ENCODE data around the gene ISY1. TPM values are rescaled to one million over a fixed set of nuclear protein-coding genes. Genes with fewer than 3 reads are reported as not detected.

ISY1 gene
- total and polyA plus RNA-seq, 2 of the 4 experiments (the other 2 are of a cell fraction): 28.5 to 31.5 TPM

DNA sequence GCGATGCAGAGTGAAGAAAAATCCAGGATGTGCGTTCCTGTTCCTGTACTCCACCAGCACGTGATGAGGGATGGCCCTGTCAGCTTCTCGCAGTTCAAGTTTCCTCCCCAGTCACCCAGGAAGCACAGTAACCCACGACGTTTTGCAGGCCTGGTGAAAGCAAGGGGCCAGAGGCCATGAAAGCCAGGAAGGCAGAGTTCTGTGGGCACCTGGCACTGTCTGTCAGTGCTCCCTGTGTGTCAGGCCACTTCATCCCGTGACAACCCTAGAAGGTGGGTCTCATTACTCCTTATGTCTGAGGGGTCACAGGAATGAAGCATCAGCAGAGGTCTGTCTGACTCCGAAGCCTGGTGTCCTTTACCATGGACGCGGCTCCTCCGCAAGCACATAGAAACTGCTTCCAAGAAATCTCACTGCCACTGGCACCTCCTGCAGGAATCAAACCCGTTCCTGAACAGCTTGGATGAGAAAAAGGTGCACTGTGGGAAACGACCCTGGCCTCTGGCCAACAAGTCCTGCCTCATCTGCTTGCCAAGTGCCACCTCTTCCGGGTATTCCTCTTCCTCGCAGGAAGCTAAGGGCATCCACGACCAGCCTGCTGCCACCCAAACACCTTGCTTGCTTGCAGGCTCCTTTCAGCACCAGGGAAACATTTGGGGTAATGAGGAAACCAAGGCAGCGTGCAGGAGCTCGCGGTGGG is 53.8 kb downstream of the ISY1 start:
- Histone ChIP-seq H2AK9ac (replicated peaks; ENCODE audit: low read depth, low read length, poor library complexity) (peak overlapping the region; percentile 39), H4K5ac (ENCODE audit: low read depth, low read length) (no peak overlapping the region), H2BK5ac (ENCODE audit: low read depth, low read length, poor library complexity, severe bottlenecking) (no peak overlapping the region), H3K23ac (ENCODE audit: low read depth, low read length) (no peak overlapping the region), H3K18ac (ENCODE audit: low read depth, low read length) (no peak overlapping the region), H3K56ac (ENCODE audit: extremely low read depth, insufficient read depth, low read length) (no peak overlapping the region), H2AK5ac (ENCODE audit: low read depth, low read length) (no peak overlapping the region), H3K4me1 (ENCODE audit: control insufficient read depth, insufficient read depth, low read length) (no peaks in the 10 kb centered on the region), H3K9me3 (ENCODE audit: control insufficient read depth, insufficient read depth, low read length) (no peaks in the 10 kb centered on the region), H3K4me2 (ENCODE audit: low read depth, low read length) (no peak overlapping the region), H3K9ac (ENCODE audit: low read depth, low read length) (no peak overlapping the region), H2BK120ac (ENCODE audit: low read depth, low read length) (no peak overlapping the region), H3K36me3 (ENCODE audit: control insufficient read depth, insufficient read depth, low read length) (peaks cover 22% of the 10 kb centered on the region), H4K8ac (ENCODE audit: low read depth in 2 of 2, low read length in 2 of 2) (no peak overlapping the region), H3K27ac (ENCODE audit: insufficient read depth, low read length) (no peak overlapping the region), H2BK15ac (ENCODE audit: low read depth, low read length) (no peak overlapping the region), H3K14ac (replicated peaks; ENCODE audit: low read depth, low read length) (no peak overlapping the region), H4K20me1 (ENCODE audit: insufficient read depth, low read length) (peaks cover 75% of the 10 kb centered on the region), H2AFZ (replicated peaks; ENCODE audit: low read length, poor library complexity) (no peak overlapping the region), H3K79me1 (ENCODE audit: low read depth in 1 of 2, low read length in 2 of 2) (peaks cover 29 to 79% of the 10 kb centered on the region in 2 experiments), H3K4me3 (ENCODE audit: insufficient read depth, low read depth, low read length) (no peak overlapping the region), H2BK20ac (ENCODE audit: low read depth, low read length) (no peak overlapping the region), H3K27me3 (ENCODE audit: control insufficient read depth, insufficient read depth, low read length) (no peaks in the 10 kb centered on the region), H4K91ac (ENCODE audit: insufficient read depth, low read depth, low read length) (no peak overlapping the region), H3K9me1 (ENCODE audit: insufficient read depth, low read length) (peaks cover 3% of the 10 kb centered on the region), H3K4ac (ENCODE audit: low read depth, low read length) (no peak overlapping the region)
- DNase-seq (no peak), ATAC-seq (ENCODE audit: low read depth) (no peak)
- no TSS peak for BruUV-seq (replicated peaks)
- 94% methylated on average over 12 of the region's 19 CpGs; no CpG with 5 or more reads in 1 of the 2 experiments for WGBS, 2 experiments (ENCODE audit: extremely low coverage in 2 of 2, insufficient read length in 1 of 2)
- intact Hi-C loops (cut with micrococcal nuclease): no loop called here
- ChIA-PET POLR2A (ENCODE audit: unreplicated experiment) (interaction anchor here (0.6 kb wide), 1 partner anchor 23 kb away, joined by 7 read pairs; no protein-coding TSS in a partner anchor), CTCF (no interaction called here)
- no peak for TF ChIP-seq NFE2L2 (IDR thresholded peaks at IDR 0.05; ENCODE audit: low read depth, low read length)
- no peak for TF ChIP-seq CEBPB (IDR thresholded peaks at IDR 0.05; ENCODE audit: low read depth, low read length)
- TF ChIP-seq, protein P1, sequence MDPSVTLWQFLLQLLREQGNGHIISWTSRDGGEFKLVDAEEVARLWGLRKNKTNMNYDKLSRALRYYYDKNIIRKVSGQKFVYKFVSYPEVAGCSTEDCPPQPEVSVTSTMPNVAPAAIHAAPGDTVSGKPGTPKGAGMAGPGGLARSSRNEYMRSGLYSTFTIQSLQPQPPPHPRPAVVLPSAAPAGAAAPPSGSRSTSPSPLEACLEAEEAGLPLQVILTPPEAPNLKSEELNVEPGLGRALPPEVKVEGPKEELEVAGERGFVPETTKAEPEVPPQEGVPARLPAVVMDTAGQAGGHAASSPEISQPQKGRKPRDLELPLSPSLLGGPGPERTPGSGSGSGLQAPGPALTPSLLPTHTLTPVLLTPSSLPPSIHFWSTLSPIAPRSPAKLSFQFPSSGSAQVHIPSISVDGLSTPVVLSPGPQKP (IDR thresholded peaks at IDR 0.05; ENCODE audit: borderline replicate concordance, low read depth, low read length): no peak
- in situ Hi-C loops (cut with MboI; ENCODE audit: low sequenced_read_pairs): no loop called here
- dilution Hi-C loops (cut with HindIII; ENCODE audit: low sequenced_read_pairs, unreplicated experiment): no loop called here
